ENCODE measurements around the gene TMEM236. TPM values are rescaled to one million over a fixed set of nuclear protein-coding genes. Genes with fewer than 3 reads are reported as not detected.
"Not testable (repeated sequence)": the region's sequence is repeated elsewhere in the genome, so short reads cannot be mapped to it uniquely, and the experiment has no call there.

TMEM236 gene
- total and polyA plus RNA-seq, 2 donors (not counting 3 experiments of a cell fraction or from before 2014, with no cell fraction given): 0.24 to 0.29 TPM

GRCh38 chr10:17716161-17716560, 35.8 kb upstream of the TMEM236 start:
- dilution Hi-C loops (cut with MboI; ENCODE audit: extremely low pct_ligation_motif_present, low sequenced_read_pairs): no loop called here
- H2AFZ ChIP-seq (ENCODE audit: low read depth, low read length): no peak overlapping the region
- H3K27ac ChIP-seq (ENCODE audit: insufficient read depth, low read depth, low read length): no peak overlapping the region
- CTCF ChIA-PET: no interaction called here
- H4K20me1 ChIP-seq (replicated peaks; ENCODE audit: control insufficient read depth, extremely low read depth, insufficient read depth, low read length): no peaks in the 10 kb centered on the region
- FAIRE-seq (no peak), DNase-seq (ENCODE audit: low read depth, low spot score) (no peak)
- H3K9ac ChIP-seq (replicated peaks; ENCODE audit: extremely low read depth, insufficient read depth, low read length): no peak overlapping the region
- TF ChIP-seq MYC (IDR thresholded peaks at IDR 0.05; ENCODE audit: low read depth, low read length) (no peak), EZH2 (IDR thresholded peaks at IDR 0.05; ENCODE audit: borderline replicate concordance, low read depth, low read length, severe bottlenecking) (no peak), MAX (IDR thresholded peaks at IDR 0.05; ENCODE audit: insufficient read depth, insufficient read length) (no peak), CTCF (IDR thresholded peaks at IDR 0.05; ENCODE audit: extremely low read depth in 1 of 2, insufficient read depth in 1 of 2, low read depth in 1 of 2, low read length in 2 of 2) (no peak), FOS (IDR thresholded peaks at IDR 0.05; ENCODE audit: borderline replicate concordance, insufficient read depth, low read length) (no peak), POLR2AphosphoS5 (IDR thresholded peaks at IDR 0.05; ENCODE audit: insufficient read depth, low read depth, low read length) (no peak), POLR2A (IDR thresholded peaks at IDR 0.05; ENCODE audit: low read depth, low read length) (no peak), JUN (IDR thresholded peaks at IDR 0.05; ENCODE audit: borderline replicate concordance, insufficient read depth, insufficient read length, low read depth) (no peak), GATA2 (IDR thresholded peaks at IDR 0.05; ENCODE audit: insufficient read depth, insufficient read length, low read depth, low read length) (no peak)
- H3K4me1 ChIP-seq (ENCODE audit: control insufficient read depth, extremely low read depth, insufficient read depth, low read length): no peaks in the 10 kb centered on the region
- H3K79me2 ChIP-seq (ENCODE audit: control insufficient read depth, insufficient read depth, low read length): no peaks in the 10 kb centered on the region
- POLR2A ChIA-PET: no interaction called here
- H3K36me3 ChIP-seq (ENCODE audit: control insufficient read depth in 2 of 2, extremely low read depth in 1 of 2, insufficient read depth in 2 of 2, low read length in 2 of 2): peaks cover 3 to 7% of the 10 kb centered on the region in 2 experiments
- intact Hi-C loops (cut with micrococcal nuclease): no loop called here
- no peak overlapping the region for H3K4me3 ChIP-seq (replicated peaks in 1 of 3; ENCODE audit: insufficient read depth in 1 of 3, low read depth in 1 of 3, low read length in 3 of 3)
- H3K9me1 ChIP-seq (replicated peaks; ENCODE audit: control insufficient read depth, extremely low read depth, insufficient read depth, low read length): no peaks in the 10 kb centered on the region
- no peaks in the 10 kb centered on the region for H3K27me3 ChIP-seq (ENCODE audit: control insufficient read depth in 2 of 2, insufficient read depth in 2 of 2, low read length in 2 of 2)
- no peak overlapping the region for H3K4me2 ChIP-seq (ENCODE audit: insufficient read depth, low read length)
- H3K9me3 ChIP-seq (replicated peaks; ENCODE audit: control insufficient read depth, insufficient read depth, low read length): no peaks in the 10 kb centered on the region
- no TSS peak for BruUV-seq (replicated peaks)

GRCh38 chr10:17722317-17723014, 29.5 kb upstream of the TMEM236 start:
- POLR2A ChIA-PET; H2AFZ ChIP-seq (ENCODE audit: low read depth, low read length); BruUV-seq (replicated peaks); H3K27ac ChIP-seq (ENCODE audit: insufficient read depth, low read depth, low read length); intact Hi-C loops (cut with micrococcal nuclease); FAIRE-seq; dilution Hi-C loops (cut with MboI; ENCODE audit: extremely low pct_ligation_motif_present, low sequenced_read_pairs); H3K27me3 ChIP-seq (ENCODE audit: control insufficient read depth in 2 of 2, insufficient read depth in 2 of 2, low read length in 2 of 2); H3K9me1 ChIP-seq (replicated peaks; ENCODE audit: control insufficient read depth, extremely low read depth, insufficient read depth, low read length); H3K4me1 ChIP-seq (ENCODE audit: control insufficient read depth, extremely low read depth, insufficient read depth, low read length); H3K4me2 ChIP-seq (ENCODE audit: insufficient read depth, low read length); CTCF ChIA-PET; H3K9me3 ChIP-seq (replicated peaks; ENCODE audit: control insufficient read depth, insufficient read depth, low read length); DNase-seq (ENCODE audit: low read depth, low spot score); H4K20me1 ChIP-seq (replicated peaks; ENCODE audit: control insufficient read depth, extremely low read depth, insufficient read depth, low read length); H3K9ac ChIP-seq (replicated peaks; ENCODE audit: extremely low read depth, insufficient read depth, low read length); H3K36me3 ChIP-seq (ENCODE audit: control insufficient read depth in 2 of 2, extremely low read depth in 1 of 2, insufficient read depth in 2 of 2, low read length in 2 of 2); H3K4me3 ChIP-seq (replicated peaks in 1 of 3; ENCODE audit: insufficient read depth in 1 of 3, low read depth in 1 of 3, low read length in 3 of 3); H3K79me2 ChIP-seq (ENCODE audit: control insufficient read depth, insufficient read depth, low read length): not testable (repeated sequence)
